GM21717 (cell line): Measurements from ENCODE around the gene CEP43.

Experiments used
- ATAC-seq: cut with Tn5 transposase; IDR thresholded peaks from one replicate; pipeline ENCODE4 v1.9.1; 2021; ENCODE audit warnings: mild to moderate bottlenecking, moderate library complexity; ENCODE audit not compliant: unreplicated experiment

CEP43 gene

DNA sequence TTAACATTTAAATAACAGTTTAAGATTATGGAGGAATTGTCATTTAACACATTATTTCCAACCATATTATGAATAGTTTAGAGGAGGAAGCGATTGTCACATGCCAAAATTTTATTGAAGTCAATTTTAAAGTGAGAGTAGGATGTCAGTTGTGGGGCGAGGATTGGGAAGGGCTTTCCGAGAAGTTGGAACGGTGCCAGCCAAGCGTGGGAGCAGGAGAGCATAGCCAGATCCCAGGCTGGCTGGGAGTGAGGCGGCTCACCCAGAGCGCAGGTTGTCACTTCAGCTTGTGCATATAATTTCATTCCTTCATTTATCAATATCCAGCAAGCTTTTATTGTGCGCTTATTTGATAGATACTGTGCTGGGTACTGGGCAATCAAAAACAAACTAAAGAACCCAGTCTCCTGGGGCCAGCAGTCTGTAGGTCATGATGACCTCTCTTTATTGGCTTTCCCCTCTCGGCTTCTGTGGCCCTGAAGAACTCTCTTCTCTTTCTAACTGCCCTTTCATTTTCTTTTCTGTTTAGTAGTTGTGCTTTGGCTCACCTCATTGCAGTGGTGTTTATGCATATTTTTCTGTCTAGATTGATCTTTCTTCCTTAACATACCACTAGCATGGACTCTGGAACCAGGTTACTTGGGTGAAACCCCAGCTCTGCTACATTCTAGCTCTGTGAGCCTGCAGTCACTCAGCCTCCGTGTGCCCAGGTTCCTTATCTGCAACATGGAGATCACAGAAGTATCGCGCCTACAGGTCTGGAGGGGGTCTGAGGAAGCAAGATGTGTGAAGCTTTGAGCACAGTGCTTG lies 6.4 kb downstream of the CEP43 start:
- ATAC-seq = no peak

GRCh38 chr6:167007985-167008384 lies 8.8 kb downstream of the CEP43 start:
- no peak for ATAC-seq

- ATAC-seq = no peak
Observed at GRCh38 chr6:167013067-167013466, 13.9 kb downstream of the CEP43 start.

DNA sequence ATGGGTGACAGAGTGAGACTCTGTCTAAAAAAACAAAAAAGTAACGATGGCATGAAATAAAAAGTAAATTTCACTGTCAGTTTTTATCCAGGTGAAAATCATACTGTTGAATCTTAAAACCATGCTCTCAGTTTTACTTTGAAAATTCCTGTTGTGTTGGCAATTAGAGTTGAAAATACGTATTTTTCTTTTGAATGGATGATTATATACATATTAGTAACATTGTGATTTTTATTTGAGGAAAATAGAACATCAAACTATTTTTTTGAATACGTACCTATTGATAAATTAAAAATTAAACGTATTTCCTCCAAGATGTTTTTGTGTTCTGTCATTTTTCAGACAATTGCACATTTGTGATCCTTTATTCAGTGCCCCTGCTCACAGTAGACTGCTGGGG lies 14.7 kb downstream of the CEP43 start:
- ATAC-seq = no peak

- no peak for ATAC-seq
Observed at GRCh38 chr6:167015302-167015701, 16.1 kb downstream of the CEP43 start.

DNA sequence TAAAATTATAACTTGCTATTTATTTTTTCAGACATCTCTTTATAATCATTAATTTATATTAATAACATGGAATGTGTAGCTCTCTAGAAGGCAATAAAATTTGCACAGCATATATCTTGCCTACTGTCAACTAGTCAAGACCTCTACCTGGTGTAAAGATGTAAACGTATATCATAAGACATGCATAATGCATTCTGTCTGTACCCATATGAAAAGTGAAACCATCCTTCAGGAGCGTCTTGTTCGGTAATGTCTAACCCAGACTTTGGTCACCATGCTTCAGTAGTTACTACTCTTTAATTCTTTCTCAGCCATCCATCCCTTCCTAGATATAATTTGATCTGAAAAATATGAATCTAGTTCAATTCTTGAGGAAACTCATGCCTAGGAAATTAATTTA lies 21.0 kb downstream of the CEP43 start:
- ATAC-seq = no peak

DNA sequence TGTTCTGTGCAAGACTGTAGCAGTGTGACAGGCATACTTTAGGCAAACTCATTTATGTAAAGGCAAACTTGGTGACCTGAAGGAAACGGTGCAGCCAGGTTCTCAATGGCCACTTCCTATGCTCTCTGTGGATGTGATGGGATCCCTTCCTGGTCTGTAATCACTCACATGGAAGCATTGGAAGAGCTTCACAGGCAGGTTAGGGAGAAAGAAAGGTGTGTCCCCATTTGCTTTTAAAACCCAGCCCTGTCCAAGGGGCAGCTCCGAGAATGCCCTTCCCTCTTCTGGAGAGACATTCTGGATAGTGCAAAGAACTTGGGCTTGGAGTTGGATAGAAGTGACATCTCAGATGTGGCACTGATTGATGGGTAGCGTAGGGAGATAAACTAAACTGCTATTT lies 28.1 kb downstream of the CEP43 start:
- ATAC-seq = no peak

DNA sequence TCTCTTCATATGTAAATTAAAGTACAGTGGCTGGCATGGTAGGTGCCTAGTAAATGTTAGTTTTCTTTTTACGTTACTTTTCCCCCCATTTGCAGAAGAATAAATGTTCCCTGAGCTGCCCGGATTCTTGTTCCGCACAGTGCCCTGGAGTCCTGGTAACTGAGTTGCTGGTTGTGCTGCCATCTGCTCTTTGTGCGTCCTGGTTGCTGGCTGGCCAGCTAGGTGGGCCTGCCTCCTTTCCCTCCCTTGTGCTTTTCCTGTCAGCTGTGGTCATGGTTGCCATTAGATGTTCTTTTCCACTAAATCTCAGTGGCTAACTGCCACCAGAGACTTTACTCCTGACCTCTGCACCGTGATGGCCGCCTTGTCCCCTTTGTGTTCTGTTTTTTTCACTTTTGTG lies 28.6 kb downstream of the CEP43 start:
- ATAC-seq = no peak

GRCh38 chr6:167030222-167031072 lies 31.2 kb downstream of the CEP43 start:
- no peak for ATAC-seq

- no peak for ATAC-seq
Observed at GRCh38 chr6:167031082-167031709, 32.0 kb downstream of the CEP43 start.

DNA sequence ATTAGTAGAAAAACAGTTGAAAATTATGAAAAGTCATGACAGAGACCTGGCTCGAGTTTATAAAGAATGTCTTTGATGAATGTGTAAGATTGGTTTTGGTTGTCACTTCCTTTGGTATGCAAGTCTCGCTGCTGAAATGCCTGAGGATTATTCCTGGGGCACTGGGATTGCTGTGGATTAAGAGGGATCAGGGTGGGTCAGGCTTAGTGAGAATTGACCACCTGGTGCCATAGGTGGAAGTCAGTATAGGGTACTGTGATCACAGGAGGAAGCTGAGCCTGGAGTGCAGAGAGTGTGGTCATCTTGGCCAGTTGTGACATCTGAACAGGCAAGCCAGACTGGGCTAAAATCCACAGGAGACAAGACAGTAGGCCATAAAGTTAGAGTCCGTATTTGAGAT lies 34.9 kb downstream of the CEP43 start:
- no peak for ATAC-seq

GRCh38 chr6:167037762-167038161 lies 38.6 kb downstream of the CEP43 start:
- no peak for ATAC-seq

DNA sequence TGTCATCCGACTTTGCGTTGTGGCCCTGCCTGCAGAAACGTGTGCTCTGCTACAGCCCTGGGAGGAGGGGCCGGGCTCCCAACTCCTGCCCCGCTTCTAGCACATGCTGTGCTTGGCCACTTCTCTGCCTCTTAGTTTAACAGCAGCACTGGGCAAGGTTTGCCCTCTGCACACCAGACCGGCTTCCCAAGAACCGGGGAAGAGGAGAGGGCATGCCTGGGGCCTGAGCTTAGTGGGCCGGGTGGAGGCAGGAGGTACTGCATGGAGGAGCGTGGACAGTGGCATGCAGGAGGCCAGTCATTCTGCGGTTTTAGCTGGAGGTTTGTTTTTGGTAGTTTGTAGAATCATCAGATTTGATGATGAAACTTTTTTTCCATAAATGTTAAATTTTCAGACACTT lies 45.5 kb downstream of the CEP43 start:
- ATAC-seq = no peak

GRCh38 chr6:167045828-167046580 lies 46.8 kb downstream of the CEP43 start:
- no peak for ATAC-seq

GRCh38 chr6:167046861-167047495 lies 47.8 kb downstream of the CEP43 start:
- ATAC-seq = peak; percentile 3

DNA sequence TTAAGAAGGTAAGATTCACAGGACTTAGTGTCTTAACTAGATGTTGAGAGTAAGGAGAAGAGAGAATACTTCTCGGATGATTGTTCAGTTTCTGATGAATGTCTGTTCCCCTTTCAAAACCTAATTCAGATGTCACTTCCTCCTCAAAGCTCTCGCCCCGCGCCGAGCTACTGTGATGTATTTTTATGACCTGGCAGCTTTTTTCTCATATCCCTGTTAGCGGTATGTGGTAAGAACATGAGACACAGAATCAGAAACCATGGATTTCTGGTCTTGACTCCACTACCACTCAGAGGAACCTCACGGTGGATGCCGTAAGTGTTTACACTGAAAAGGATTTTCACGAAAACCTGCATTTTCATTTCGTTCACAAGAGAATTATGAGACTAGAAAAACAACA lies 48.4 kb downstream of the CEP43 start:
- peak; percentile 78 for ATAC-seq
